Cardiac muscle cell (in vitro differentiated cells and primary cell): ENCODE data around the gene MRPL41. TPM values are rescaled to one million over a fixed set of nuclear protein-coding genes. Genes with fewer than 3 reads are reported as not detected.

ENCODE experiments used
- DNase-seq, 2 donors: peaks; one replicate each; pipeline versions ENCODE4 v3.0.0 to v3.0.0-alpha.2; 2010 to 2017; ENCODE audit warnings: low read depth in 1 of 2, low spot score in 1 of 2
- H3K27ac ChIP-seq: fragments of 200-600 bp; sonication (generic); 2 replicates; pipeline ENCODE4 v1.5.1; 2016
- H3K27me3 ChIP-seq: fragments of 200-600 bp; sonication (generic); 2 replicates; pipeline ENCODE4 v1.6.0; 2016; ENCODE audit warnings: control low read depth
- H3K36me3 ChIP-seq: fragments of 200-600 bp; sonication (generic); 2 replicates; pipeline ENCODE4 v1.5.1; 2016; ENCODE audit warnings: control low read depth
- H3K4me1 ChIP-seq: fragments of 200-600 bp; sonication (generic); 2 replicates; pipeline ENCODE4 v1.8.1; 2017; ENCODE audit warnings: low read depth, mild to moderate bottlenecking, mixed run types
- H3K4me3 ChIP-seq: fragments of 200-600 bp; sonication (generic); 2 replicates; pipeline ENCODE4 v1.5.1; 2016; ENCODE audit warnings: mild to moderate bottlenecking
- H3K9me3 ChIP-seq: fragments of 200-600 bp; sonication (generic); 2 replicates; pipeline ENCODE4 v1.5.1; 2017; ENCODE audit warnings: low read depth, mild to moderate bottlenecking, control low read depth
- polyA plus RNA-seq: library from polyadenylated mRNA; unstranded; fragments of >200 nt; fragmentation: Nextera tagmentation; extraction: Ambion mirVana; gene quantifications from 2 replicates; pipeline ENCODE4 v1.2.1, GENCODE V29; 2016
- total RNA-seq: library from RNA; depleted of rRNA; stranded (reverse); fragments of >200 nt; gene quantifications from 2 replicates; pipeline ENCODE4 v1.2.3, GENCODE V29; 2016
- TF ChIP-seq, protein P1 (sequence below): IDR thresholded peaks from 2 replicates; pipeline ENCODE4 v1.5.1; 2012; ENCODE audit warnings: low read depth, mild to moderate bottlenecking, low read length

Gene MRPL41
- total and polyA plus RNA-seq, 2 experiments from 2014 or later: 70.2 to 111 TPM

DNA sequence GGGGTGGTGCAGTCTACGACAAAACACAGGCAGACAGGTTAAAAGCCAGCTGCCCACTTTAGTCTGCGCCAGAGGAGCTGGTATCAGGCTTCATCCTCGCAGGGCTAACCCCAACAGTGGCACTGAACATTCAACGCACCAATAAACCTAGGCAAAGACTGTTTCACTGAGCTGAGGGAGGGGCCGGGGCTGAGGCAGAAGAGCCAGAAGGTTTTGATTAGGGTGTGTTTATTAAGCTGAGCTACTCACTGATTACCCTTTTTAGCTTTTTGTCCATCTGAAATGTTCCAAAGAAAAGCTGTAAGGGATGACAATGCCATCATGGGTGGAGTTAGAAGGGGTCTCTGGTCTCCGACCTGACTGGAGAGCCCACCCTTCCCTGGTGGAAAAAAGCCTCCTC, 37.2 kb downstream of the MRPL41 start:
- DNase-seq: no peak
- no peak overlapping the region for H3K27ac ChIP-seq
- no peaks in the 10 kb centered on the region for H3K27me3 ChIP-seq

DNA sequence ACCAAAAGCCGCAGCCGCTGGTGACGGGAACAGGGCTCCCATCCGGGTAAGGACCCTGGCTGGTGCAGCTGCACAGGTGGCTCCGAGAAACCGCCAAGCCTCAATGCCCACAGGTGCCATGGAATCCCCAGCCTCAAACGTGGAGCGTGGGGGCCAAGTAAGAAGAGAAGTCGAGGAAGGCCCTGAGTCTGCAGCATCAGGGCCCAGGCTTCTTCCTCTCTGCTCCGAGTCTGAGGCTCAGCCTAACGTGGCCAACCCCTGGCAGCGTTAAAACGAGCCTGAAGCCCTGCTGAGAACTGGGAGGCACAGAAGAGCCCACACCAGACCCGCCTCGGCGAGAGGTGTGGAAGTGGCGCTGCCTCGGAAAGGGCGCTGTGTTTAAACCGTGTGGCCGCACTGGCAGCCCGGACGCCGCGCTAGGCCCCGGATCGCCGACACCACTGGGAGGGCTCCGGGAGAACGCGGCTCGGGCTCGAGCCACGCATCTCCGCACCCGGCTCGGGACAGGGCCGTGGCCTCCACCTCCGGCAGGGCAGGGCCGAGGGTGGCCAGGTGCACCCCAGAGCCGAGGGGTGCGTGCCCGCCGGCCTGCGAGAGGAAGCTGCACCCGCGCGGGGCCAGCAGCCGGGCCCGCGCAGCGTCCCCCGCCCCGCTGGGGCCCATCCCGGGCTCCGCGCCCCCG, 37.9 kb downstream of the MRPL41 start:
- Histone ChIP-seq H3K9me3 (no peaks in the 10 kb centered on the region), H3K4me1 (peaks cover 4% of the 10 kb centered on the region), H3K36me3 (peaks cover 24% of the 10 kb centered on the region), H3K27ac (no peak overlapping the region), H3K27me3 (no peaks in the 10 kb centered on the region), H3K4me3 (peak overlapping the region; percentile 65)
- TF ChIP-seq, protein P1, sequence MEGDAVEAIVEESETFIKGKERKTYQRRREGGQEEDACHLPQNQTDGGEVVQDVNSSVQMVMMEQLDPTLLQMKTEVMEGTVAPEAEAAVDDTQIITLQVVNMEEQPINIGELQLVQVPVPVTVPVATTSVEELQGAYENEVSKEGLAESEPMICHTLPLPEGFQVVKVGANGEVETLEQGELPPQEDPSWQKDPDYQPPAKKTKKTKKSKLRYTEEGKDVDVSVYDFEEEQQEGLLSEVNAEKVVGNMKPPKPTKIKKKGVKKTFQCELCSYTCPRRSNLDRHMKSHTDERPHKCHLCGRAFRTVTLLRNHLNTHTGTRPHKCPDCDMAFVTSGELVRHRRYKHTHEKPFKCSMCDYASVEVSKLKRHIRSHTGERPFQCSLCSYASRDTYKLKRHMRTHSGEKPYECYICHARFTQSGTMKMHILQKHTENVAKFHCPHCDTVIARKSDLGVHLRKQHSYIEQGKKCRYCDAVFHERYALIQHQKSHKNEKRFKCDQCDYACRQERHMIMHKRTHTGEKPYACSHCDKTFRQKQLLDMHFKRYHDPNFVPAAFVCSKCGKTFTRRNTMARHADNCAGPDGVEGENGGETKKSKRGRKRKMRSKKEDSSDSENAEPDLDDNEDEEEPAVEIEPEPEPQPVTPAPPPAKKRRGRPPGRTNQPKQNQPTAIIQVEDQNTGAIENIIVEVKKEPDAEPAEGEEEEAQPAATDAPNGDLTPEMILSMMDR: no peak
- DNase-seq: peak; percentile 23 to 54

More for the DNA sequence above, 37.2 kb downstream of the MRPL41 start:
- Histone ChIP-seq H3K4me3 (no peak overlapping the region), H3K36me3 (peaks cover 24% of the 10 kb centered on the region), H3K4me1 (peaks cover 4% of the 10 kb centered on the region), H3K9me3 (no peaks in the 10 kb centered on the region)
- TF ChIP-seq, protein P1: no peak

DNA sequence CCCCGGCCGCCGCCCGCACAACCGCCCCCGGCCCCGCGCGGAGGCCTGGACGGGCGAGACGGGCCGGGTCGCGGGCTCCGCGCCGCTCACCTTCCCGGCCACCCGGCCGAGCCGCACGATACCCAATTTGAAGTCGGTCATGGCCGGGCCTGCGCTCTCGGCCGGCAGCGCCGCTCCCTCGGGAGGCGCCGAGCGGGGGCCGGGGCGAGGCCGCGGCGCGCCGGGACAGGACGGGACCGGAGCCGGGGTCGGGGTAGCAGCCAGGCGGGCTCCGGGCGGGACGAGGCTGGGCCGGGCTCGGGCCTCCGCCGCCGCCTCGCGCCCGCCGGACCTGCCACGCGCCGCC, 38.4 kb downstream of the MRPL41 start:
- no peaks in the 10 kb centered on the region for H3K9me3 ChIP-seq
- DNase-seq: no peak
- no peak overlapping the region for H3K27ac ChIP-seq
- H3K36me3 ChIP-seq: peaks cover 22% of the 10 kb centered on the region
- peak overlapping the region; percentile 65 for H3K4me3 ChIP-seq
- H3K4me1 ChIP-seq: peaks cover 4% of the 10 kb centered on the region
- TF ChIP-seq, protein P1: no peak
- no peaks in the 10 kb centered on the region for H3K27me3 ChIP-seq

DNA sequence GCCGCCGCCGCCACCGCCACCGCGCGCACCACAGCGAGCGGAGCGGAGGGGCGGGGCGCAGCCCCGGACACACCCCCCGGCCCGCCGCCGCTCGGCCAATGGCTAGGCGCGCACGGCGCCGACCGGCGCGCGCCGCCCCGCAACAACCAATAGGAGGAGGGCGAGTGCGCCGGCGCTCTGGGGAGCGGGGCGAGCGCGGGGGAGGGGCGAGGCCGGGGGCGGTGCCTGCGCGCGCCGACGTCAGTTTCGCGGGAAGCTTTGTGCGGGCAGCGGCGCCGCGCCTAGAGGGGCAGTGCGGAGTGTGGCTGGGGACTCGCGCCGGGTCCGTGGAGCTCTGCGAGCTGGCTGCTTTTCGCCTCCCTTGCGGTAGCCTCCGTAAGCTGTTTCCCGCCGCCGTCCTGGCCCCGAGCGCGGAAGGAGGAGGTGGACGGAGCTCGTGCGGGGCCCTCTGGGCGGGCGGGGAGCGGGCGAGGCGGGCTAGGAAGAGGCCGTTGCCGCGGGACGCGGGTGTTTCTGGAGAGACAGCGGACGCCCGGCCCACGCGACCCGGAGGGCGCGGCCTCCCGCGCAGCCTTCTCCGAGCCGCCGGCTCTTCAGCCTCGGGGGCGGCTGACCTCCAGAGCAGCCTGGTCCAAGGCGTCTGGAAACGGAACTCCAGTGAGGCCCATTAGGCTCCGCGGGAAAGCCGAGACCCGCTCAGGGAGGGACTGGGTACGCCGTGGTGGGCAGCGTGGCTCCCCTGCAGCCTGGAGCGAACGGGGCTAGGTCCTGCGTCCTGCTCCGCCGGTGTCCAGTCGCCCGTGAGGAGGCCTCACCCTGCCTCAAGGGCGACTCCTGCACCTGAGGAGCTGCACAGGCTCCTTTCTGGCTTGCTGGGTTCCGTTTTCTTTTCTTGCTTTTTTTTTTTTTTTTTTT, 39.0 kb downstream of the MRPL41 start, which contains the start of gene ZMYND19:
ZMYND19 (minus strand) TSS at position 44 of the 915 bp plus-strand sequence. CDS start 249 bp downstream, outside the sequence.
- Histone ChIP-seq H3K4me1 (peaks cover 4% of the 10 kb centered on the region), H3K4me3 (peak within 1 kb of the TSS; percentile 92), H3K27me3 (no peaks in the 10 kb centered on the region), H3K27ac (no peak within 1 kb of the TSS), H3K36me3 (peaks cover 19% of the 10 kb centered on the region), H3K9me3 (no peaks in the 10 kb centered on the region)
- TF ChIP-seq, protein P1: no peak
- peak; percentile 92 to 96 for DNase-seq

DNA sequence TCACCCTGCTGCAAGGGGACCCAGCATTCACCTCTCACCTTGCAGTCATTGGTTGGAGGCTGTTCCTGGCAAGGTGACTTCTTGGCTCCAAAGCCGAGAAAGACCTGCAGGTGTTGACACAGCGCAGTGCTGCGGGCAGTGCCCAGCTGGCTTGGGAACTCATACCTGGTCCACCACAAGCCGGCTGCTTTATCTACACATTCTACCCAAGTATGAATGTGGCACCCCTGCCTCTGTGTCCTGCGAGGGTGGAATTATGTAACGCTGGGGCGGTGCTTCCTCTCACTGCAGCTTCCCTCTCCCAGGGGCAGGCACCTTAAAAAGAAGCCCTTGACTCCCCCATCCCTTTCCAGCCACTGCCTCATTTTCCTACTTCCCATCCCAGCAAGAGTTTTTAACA, 41.1 kb downstream of the MRPL41 start:
- H3K27me3 ChIP-seq: no peaks in the 10 kb centered on the region
- peaks cover 4% of the 10 kb centered on the region for H3K4me1 ChIP-seq
- H3K27ac ChIP-seq: no peak overlapping the region
- TF ChIP-seq, protein P1: no peak
- H3K36me3 ChIP-seq: peaks cover 4% of the 10 kb centered on the region
- no peaks in the 10 kb centered on the region for H3K9me3 ChIP-seq
- DNase-seq: no peak
- no peak overlapping the region for H3K4me3 ChIP-seq
